MCF 10A (cell line): ENCODE results near the gene GOSR2. TPM values are rescaled to one million over a fixed set of nuclear protein-coding genes. Genes with fewer than 3 reads are reported as not detected.

Source experiments
- Bru-seq: library from RNA; stranded (reverse); fragments of 400-500 nt; gene quantifications from one replicate; lab custom pipeline; 2021; lab: Mats Ljungman, UMichigan
- BruChase-seq, 2 experiments: library from RNA; stranded (reverse); fragments of 400-500 nt; gene quantifications; one replicate each; lab custom pipeline; 2021; lab: Mats Ljungman, UMichigan
- BruUV-seq: library from RNA; stranded (reverse); fragments of 400-500 nt; replicated peaks from 2 replicates; lab custom pipeline; 2021; lab: Mats Ljungman, UMichigan
- CTCF ChIA-PET: fragments of 300-600 bp; sonication (Branson Sonifier 250); formaldehyde crosslinking; extraction: SDS; loops from one replicate; lab custom pipeline; 2021; ENCODE audit warnings: antibody characterized with exemption, inconsistent platforms; lab: Yijun Ruan, JAX
- POLR2A ChIA-PET: fragments of 300-600, 350-650 bp; sonication (Branson Sonifier 250); formaldehyde crosslinking; extraction: SDS; loops from one replicate; lab custom pipeline; 2020; ENCODE audit warnings: antibody characterized with exemption, inconsistent platforms; lab: Yijun Ruan, JAX
- DNase-seq: peaks from one replicate; pipeline ENCODE4 v3.0.0-alpha.2; 2018; ENCODE audit not compliant: unreplicated experiment
- H3K27ac Mint-ChIP-seq: one replicate; pipeline ENCODE4 v1.8.0; 2022; ENCODE audit warnings: mild to moderate bottlenecking, low read depth, mixed read lengths; ENCODE audit not compliant: unreplicated experiment
- H3K27me3 Mint-ChIP-seq: one replicate; pipeline ENCODE4 v1.8.0; 2022; ENCODE audit warnings: mixed read lengths; ENCODE audit not compliant: insufficient read depth, unreplicated experiment
- H3K36me3 Mint-ChIP-seq: one replicate; pipeline ENCODE4 v1.8.0; 2022; ENCODE audit warnings: mild to moderate bottlenecking, moderate library complexity, mixed read lengths; ENCODE audit not compliant: insufficient read depth, unreplicated experiment
- H3K4me1 Mint-ChIP-seq: one replicate; pipeline ENCODE4 v1.8.0; 2022; ENCODE audit warnings: mixed read lengths; ENCODE audit not compliant: insufficient read depth, unreplicated experiment
- H3K4me3 Mint-ChIP-seq: one replicate; pipeline ENCODE4 v1.8.0; 2022; ENCODE audit warnings: mild to moderate bottlenecking, moderate library complexity, mixed read lengths; ENCODE audit not compliant: unreplicated experiment
- H3K9me3 Mint-ChIP-seq: one replicate; pipeline ENCODE4 v1.8.0; 2022; ENCODE audit warnings: mixed read lengths; ENCODE audit not compliant: unreplicated experiment
- intact Hi-C: fragments of 100-400 bp; cut with micrococcal nuclease; formaldehyde crosslinking; loops from 2 replicates; pipeline ENCODE4 v1.14.1; 2022
- long read RNA-seq: library from polyadenylated mRNA; stranded (forward); transcript quantifications from one replicate; pipeline ENCODE4 v2.0.0, GENCODE V29; 2022
- total RNA-seq: library from RNA; stranded (reverse); gene quantifications from 2 replicates; pipeline ENCODE4 v1.2.3, GENCODE V29; 2022
- TF ChIP-seq, protein P1 (sequence below): fragments of 200-600 bp; IDR thresholded peaks from one replicate; pipeline ENCODE4 v1.8.0; 2022; ENCODE audit warnings: antibody characterized with exemption, mild to moderate bottlenecking; ENCODE audit not compliant: unreplicated experiment

The GOSR2 gene
- total RNA-seq (78.3 and 84.0 TPM in 2 replicates), Bru-seq, nascent RNA (percentile 95 among the genes with signal in this experiment), BruChase-seq, experiment 1, labeled RNA remaining after a 6-hour chase (percentile 96 among the genes with signal in this experiment), BruChase-seq, experiment 2, labeled RNA remaining after a 2-hour chase (percentile 97 among the genes with signal in this experiment)
- long read RNA-seq, transcript GOSR2-232 (6 exons, 3,964 nt), result major isoform, 152 of 214 reads
- long read RNA-seq, transcript GOSR2-239 (5 exons, 3,871 nt), result minor isoform, 8 of 214 reads
- long read RNA-seq, transcript GOSR2-240 (5 exons, 3,059 nt), result minor isoform, 18 of 214 reads
- long read RNA-seq, transcript GOSR2-220 (6 exons, 3,266 nt), result minor isoform, 11 of 214 reads
- long read RNA-seq, partial matches to known transcripts, result 3 of 214 reads
- long read RNA-seq, other reads (novel, unspliced or antisense), result 9 of 214 reads

DNA sequence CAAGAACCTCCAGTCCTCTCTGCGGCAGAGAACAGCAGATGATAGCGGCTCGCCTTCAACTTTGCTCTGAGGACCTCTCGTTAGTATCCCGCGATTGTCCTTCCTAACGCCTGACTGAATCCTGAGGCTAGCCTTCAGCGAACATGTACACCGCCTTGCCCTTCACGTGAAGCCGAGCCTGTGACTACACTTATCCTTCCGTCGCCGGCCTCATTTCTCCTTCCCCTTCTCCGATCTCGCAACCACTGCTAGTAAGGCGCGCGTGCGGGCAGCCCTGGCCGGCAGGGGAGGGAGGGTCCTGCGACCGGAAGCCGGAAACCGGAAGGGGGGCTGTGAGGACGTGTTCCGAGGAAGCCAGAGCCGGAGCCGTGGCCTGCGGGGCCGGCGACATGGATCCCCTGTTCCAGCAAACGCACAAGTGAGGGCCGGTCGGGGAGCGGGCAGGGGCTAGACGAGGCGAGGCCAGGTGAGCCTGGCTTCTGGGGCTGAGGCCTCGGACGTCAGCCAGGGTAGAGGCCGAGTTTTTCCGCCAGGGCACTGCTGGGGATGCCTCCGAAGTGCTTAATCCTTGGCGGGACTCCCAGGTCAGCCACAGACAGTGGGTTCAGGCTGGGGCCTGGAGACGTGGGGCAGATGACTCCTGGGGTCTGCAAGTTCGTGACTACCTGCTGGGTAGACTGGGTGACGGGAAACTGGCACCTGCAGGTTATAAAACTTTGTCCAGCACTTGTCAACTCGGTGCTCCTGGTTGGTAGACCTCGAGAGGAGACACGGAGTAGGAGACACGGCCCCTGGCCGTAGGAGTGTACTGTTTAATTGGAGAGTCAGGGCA lies at the start of gene GOSR2:
TSS of gene GOSR2 (plus strand) at position 357 of the 832 bp plus-strand sequence. CDS start at position 390, 33 bp downstream.
- POLR2A ChIA-PET, result no interaction called here
- H3K27me3 Mint-ChIP-seq, result no peaks in the 10 kb centered on the region
- no peaks in the 10 kb centered on the region for H3K36me3 Mint-ChIP-seq
- TF ChIP-seq, protein P1, sequence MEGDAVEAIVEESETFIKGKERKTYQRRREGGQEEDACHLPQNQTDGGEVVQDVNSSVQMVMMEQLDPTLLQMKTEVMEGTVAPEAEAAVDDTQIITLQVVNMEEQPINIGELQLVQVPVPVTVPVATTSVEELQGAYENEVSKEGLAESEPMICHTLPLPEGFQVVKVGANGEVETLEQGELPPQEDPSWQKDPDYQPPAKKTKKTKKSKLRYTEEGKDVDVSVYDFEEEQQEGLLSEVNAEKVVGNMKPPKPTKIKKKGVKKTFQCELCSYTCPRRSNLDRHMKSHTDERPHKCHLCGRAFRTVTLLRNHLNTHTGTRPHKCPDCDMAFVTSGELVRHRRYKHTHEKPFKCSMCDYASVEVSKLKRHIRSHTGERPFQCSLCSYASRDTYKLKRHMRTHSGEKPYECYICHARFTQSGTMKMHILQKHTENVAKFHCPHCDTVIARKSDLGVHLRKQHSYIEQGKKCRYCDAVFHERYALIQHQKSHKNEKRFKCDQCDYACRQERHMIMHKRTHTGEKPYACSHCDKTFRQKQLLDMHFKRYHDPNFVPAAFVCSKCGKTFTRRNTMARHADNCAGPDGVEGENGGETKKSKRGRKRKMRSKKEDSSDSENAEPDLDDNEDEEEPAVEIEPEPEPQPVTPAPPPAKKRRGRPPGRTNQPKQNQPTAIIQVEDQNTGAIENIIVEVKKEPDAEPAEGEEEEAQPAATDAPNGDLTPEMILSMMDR, result no peak
- no TSS peak for BruUV-seq
- no peaks in the 10 kb centered on the region for H3K9me3 Mint-ChIP-seq
- CTCF ChIA-PET, result no interaction called here
- H3K27ac Mint-ChIP-seq, result peak within 1 kb of the TSS; percentile 100
- peak; percentile 82 for DNase-seq
- intact Hi-C loops, result no loop called here
- peaks cover 21% of the 10 kb centered on the region for H3K4me1 Mint-ChIP-seq
- peak within 1 kb of the TSS; percentile 89 for H3K4me3 Mint-ChIP-seq

DNA sequence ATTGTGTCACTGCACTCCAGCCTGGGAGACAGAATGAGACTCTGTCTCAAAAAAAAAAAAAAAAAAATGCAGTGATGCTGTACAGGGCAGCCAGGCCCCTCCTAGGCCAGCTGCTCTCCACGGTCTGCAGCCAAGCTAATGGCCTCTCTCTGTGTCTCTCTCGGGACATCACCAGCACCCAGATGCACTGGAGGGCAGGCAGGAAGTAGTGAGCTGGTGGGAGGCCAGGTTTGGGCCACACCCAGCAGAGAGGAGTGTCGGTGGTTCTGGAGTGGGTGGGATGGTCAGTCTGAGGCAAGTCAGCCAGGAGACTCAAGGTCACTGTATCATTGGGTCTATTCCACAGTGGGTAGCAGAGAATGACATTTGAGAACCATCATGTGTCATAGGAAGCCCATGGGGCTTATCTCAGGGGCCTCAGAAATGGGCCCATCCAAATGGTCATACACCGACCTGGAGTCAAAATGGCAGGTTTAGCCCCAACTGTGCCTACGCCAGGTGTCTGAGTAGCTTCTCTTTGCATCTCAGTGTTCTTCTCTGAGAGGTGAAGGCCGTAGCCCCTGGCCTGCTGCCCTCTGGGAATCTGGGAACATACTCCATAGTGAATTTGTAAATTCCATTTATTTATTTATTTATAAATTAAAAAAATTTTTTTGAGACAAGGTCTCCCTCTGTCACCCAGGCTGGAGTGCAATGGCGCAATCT lies 48.9 kb upstream of the GOSR2 start:
- TF ChIP-seq, protein P1, result no peak
- POLR2A ChIA-PET, result no interaction called here
- no peak for DNase-seq
- intact Hi-C loops, result no loop called here
- H3K27me3 Mint-ChIP-seq, result no peaks in the 10 kb centered on the region
- H3K27ac Mint-ChIP-seq, result peak overlapping the region; percentile 54
- no peaks in the 10 kb centered on the region for H3K36me3 Mint-ChIP-seq
- CTCF ChIA-PET, result interaction anchor here (0.7 to 0.8 kb wide), 2 partner anchors 13 to 38 kb away, joined by 3 to 4 read pairs; no protein-coding TSS in a partner anchor
- H3K4me1 Mint-ChIP-seq, result no peaks in the 10 kb centered on the region
- H3K4me3 Mint-ChIP-seq, result no peak overlapping the region
- BruUV-seq, result no TSS peak
- H3K9me3 Mint-ChIP-seq, result no peaks in the 10 kb centered on the region

DNA sequence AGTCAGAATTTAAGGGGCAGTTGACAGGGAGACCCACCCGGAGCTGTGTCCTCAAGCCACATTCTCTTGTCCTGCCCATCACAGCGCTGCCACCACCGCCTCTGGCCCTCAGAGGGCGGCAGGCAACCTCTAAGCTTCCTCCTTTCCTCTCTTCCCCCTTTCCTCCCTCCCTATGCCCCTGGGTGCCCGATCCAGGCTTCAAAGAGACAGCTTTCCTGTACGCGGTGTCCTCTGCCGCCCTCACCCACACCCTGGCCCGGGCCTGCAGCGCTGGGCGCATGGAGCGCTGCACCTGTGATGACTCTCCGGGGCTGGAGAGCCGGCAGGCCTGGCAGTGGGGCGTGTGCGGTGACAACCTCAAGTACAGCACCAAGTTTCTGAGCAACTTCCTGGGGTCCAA lies 48.1 kb upstream of the GOSR2 start:
- H3K9me3 Mint-ChIP-seq, result no peaks in the 10 kb centered on the region
- ChIA-PET CTCF (interaction anchor here (0.8 kb wide), 1 partner anchor 13 kb away, joined by 4 read pairs; no protein-coding TSS in a partner anchor), POLR2A (no interaction called here)
- no peaks in the 10 kb centered on the region for H3K36me3 Mint-ChIP-seq
- no peak for DNase-seq
- no TSS peak for BruUV-seq
- H3K27ac Mint-ChIP-seq, result no peak overlapping the region
- no peaks in the 10 kb centered on the region for H3K27me3 Mint-ChIP-seq
- no peak overlapping the region for H3K4me3 Mint-ChIP-seq
- H3K4me1 Mint-ChIP-seq, result no peaks in the 10 kb centered on the region
- TF ChIP-seq, protein P1, result no peak
- intact Hi-C loops, result no loop called here
